ENCODE measurements around the gene EPB41.

DNA sequence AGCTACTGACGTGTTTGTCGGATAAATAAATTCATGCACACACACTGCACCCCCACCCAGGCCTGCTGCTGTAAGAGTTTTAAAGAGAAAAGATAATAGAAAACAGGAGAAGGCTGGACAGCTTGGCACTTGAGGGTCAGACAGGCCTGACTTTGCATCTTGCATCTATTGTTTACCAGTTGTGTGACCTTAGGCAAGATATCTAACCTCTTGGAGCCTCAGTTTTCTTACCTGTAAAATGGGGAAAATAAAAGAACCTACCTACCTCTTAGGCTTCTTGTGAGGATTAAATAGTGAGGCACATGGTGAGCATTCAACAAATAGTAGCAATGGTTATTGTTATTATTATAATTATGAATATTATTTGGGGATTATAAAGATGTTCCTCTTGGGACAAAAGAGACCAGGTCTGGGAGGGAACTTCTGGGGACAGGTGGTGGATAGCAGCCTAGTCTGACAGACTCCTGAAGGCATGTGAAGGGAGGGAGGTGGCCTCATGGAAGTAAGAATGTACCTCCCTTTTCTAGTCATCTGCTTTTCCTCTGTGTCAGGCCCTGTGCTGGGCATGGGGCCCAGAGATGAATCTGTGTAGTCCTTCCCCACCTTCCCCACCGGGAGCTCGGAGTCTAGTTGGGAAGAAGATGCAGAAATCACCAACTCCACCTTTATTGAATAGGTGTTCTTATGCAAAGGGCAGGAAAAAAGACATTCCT lies 18.3 kb upstream of the EPB41 start:
- TF ChIP-seq, protein P1, sequence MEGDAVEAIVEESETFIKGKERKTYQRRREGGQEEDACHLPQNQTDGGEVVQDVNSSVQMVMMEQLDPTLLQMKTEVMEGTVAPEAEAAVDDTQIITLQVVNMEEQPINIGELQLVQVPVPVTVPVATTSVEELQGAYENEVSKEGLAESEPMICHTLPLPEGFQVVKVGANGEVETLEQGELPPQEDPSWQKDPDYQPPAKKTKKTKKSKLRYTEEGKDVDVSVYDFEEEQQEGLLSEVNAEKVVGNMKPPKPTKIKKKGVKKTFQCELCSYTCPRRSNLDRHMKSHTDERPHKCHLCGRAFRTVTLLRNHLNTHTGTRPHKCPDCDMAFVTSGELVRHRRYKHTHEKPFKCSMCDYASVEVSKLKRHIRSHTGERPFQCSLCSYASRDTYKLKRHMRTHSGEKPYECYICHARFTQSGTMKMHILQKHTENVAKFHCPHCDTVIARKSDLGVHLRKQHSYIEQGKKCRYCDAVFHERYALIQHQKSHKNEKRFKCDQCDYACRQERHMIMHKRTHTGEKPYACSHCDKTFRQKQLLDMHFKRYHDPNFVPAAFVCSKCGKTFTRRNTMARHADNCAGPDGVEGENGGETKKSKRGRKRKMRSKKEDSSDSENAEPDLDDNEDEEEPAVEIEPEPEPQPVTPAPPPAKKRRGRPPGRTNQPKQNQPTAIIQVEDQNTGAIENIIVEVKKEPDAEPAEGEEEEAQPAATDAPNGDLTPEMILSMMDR (IDR thresholded peaks at IDR 0.05; ENCODE audit: low read depth, low read length), result no peak
- TF ChIP-seq EZH2phosphoT487 (IDR thresholded peaks at IDR 0.05; ENCODE audit: low read depth), result no peak
